ENCODE results near the gene PRKCD. TPM values are rescaled to one million over a fixed set of nuclear protein-coding genes. Genes with fewer than 3 reads are reported as not detected.

Gene PRKCD
- total and polyA plus RNA-seq, 2 of the 4 experiments (the other 2 are of a cell fraction): 4.3 to 19.0 TPM

DNA sequence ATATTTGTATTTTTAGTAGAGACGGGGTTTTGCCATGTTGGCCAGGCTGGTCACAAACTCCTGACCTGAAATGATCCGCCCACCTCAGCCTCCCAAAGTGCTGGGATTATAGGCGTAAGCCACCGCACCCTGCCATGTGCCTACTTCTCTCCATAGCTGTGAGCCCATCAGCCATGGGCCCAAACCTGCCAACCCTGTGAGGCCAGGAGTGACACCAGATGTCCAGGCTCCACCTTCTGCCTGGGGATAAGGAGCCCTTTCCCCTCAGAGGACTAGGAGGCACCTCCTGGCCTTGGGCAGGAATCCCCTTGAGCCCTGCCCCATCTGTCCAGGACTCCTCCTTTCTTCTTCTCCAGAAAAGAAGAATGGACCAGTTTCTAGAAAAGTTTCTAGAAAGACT is 16.6 kb upstream of the PRKCD start:
- ChIA-PET POLR2A (ENCODE audit: unreplicated experiment) (no interaction called here), CTCF (interaction anchor here (0.7 to 2.2 kb wide), 2 partner anchors 10 to 80 kb away, joined by 4 to 8 read pairs; no protein-coding TSS in a partner anchor)
- no peak overlapping the region for H2BK15ac ChIP-seq (ENCODE audit: low read depth, low read length)
- in situ Hi-C loops (cut with MboI; ENCODE audit: low sequenced_read_pairs) (no loop called here), intact Hi-C loops (cut with micrococcal nuclease) (no loop called here), dilution Hi-C loops (cut with HindIII; ENCODE audit: low sequenced_read_pairs, unreplicated experiment) (no loop called here)
- WGBS, 2 experiments (ENCODE audit: extremely low coverage in 2 of 2, insufficient read length in 1 of 2): 100% methylated on average over 3 of the region's 4 CpGs; no CpG with 5 or more reads in 1 of the 2 experiments
- H2AK5ac ChIP-seq (ENCODE audit: low read depth, low read length): no peak overlapping the region
- H3K4ac ChIP-seq (ENCODE audit: low read depth, low read length): no peak overlapping the region
- no peaks in the 10 kb centered on the region for H3K9me3 ChIP-seq (ENCODE audit: control insufficient read depth, insufficient read depth, low read length)
- H3K4me2 ChIP-seq (ENCODE audit: low read depth, low read length): no peak overlapping the region
- no peak overlapping the region for H3K27ac ChIP-seq (ENCODE audit: insufficient read depth, low read length)
- H2AFZ ChIP-seq (replicated peaks; ENCODE audit: low read length, poor library complexity): no peak overlapping the region
- no peak for DNase-seq
- no peak overlapping the region for H2BK120ac ChIP-seq (ENCODE audit: low read depth, low read length)
- no TSS peak for BruUV-seq (replicated peaks)
- peaks cover 12% of the 10 kb centered on the region for H3K4me1 ChIP-seq (ENCODE audit: control insufficient read depth, insufficient read depth, low read length)
- H3K14ac ChIP-seq (replicated peaks; ENCODE audit: low read depth, low read length): no peak overlapping the region
- no peak overlapping the region for H4K5ac ChIP-seq (ENCODE audit: low read depth, low read length)
- H3K27me3 ChIP-seq (ENCODE audit: control insufficient read depth, insufficient read depth, low read length): no peaks in the 10 kb centered on the region; the same call in none of the 2 replicates
- H3K9me1 ChIP-seq (ENCODE audit: insufficient read depth, low read length): peaks cover 14% of the 10 kb centered on the region
- TF ChIP-seq NFE2L2 (IDR thresholded peaks at IDR 0.05; ENCODE audit: low read depth, low read length) (no peak), FOS (IDR thresholded peaks at IDR 0.05; ENCODE audit: low read depth, low read length) (no peak), POLR2A (IDR thresholded peaks at IDR 0.05; ENCODE audit: low read depth, low read length) (no peak), SMC3 (IDR thresholded peaks at IDR 0.05; ENCODE audit: low read depth, low read length) (no peak), CHD1 (IDR thresholded peaks at IDR 0.05; ENCODE audit: low read depth, low read length) (no peak)
- no peak overlapping the region for H4K91ac ChIP-seq (ENCODE audit: insufficient read depth, low read depth, low read length)
- H3K36me3 ChIP-seq (ENCODE audit: control insufficient read depth, insufficient read depth, low read length): no peaks in the 10 kb centered on the region
- H3K18ac ChIP-seq (ENCODE audit: low read depth, low read length): no peak overlapping the region
- no peak overlapping the region for H3K56ac ChIP-seq (ENCODE audit: extremely low read depth, insufficient read depth, low read length)
- H3K9ac ChIP-seq (ENCODE audit: low read depth, low read length): no peak overlapping the region
- no peak overlapping the region for H4K8ac ChIP-seq (ENCODE audit: low read depth in 2 of 2, low read length in 2 of 2)
- no peak overlapping the region for H2AK9ac ChIP-seq (replicated peaks; ENCODE audit: low read depth, low read length, poor library complexity)
- H2BK20ac ChIP-seq (ENCODE audit: low read depth, low read length): no peak overlapping the region
- peaks cover 3% of the 10 kb centered on the region; the same call in 1 of the 2 replicates for H4K20me1 ChIP-seq (ENCODE audit: insufficient read depth, low read length)
- H3K4me3 ChIP-seq (ENCODE audit: insufficient read depth, low read depth, low read length): no peak overlapping the region
- H2BK5ac ChIP-seq (ENCODE audit: low read depth, low read length, poor library complexity, severe bottlenecking): no peak overlapping the region
- ATAC-seq (ENCODE audit: low read depth): no peak
- H3K79me1 ChIP-seq (ENCODE audit: low read depth in 1 of 2, low read length in 2 of 2): 0 out of 4 replicates have a peak, but pooled peaks cover 0 to 6% of the 10 kb centered on the region in 2 experiments
- H3K23ac ChIP-seq (ENCODE audit: low read depth, low read length): no peak overlapping the region

Measured in IMR-90 (cell line).